Epithelial cell of proximal tubule (primary cell): ENCODE measurements around the gene MGAT4A. TPM values are rescaled to one million over a fixed set of nuclear protein-coding genes. Genes with fewer than 3 reads are reported as not detected.

ENCODE experiments used
- DNase-seq: peaks from one replicate; pipeline ENCODE4 v3.0.0-alpha.2; 2011; ENCODE audit warnings: low read depth
- H3K4me3 ChIP-seq: 2 replicates; pipeline ENCODE4 v1.5.1; 2011; ENCODE audit warnings: low read depth, mild to moderate bottlenecking, low read length
- CTCF ChIP-seq: conservative IDR thresholded peaks from 2 replicates; pipeline ENCODE4 v1.5.1; 2012; ENCODE audit warnings: low read depth, mild to moderate bottlenecking, low read length
- total RNA-seq: library from RNA; depleted of rRNA; stranded (reverse); fragments of >200 nt; gene quantifications from 2 replicates; pipeline ENCODE4 v1.2.3, GENCODE V29; 2015

MGAT4A gene
- total RNA-seq, 1 donor from 2014 or later, result 4.4 TPM

GRCh38 chr2:98634406-98635092, 96.4 kb downstream of the MGAT4A start:
- no peak overlapping the region for H3K4me3 ChIP-seq
- no peak for DNase-seq
- peak; percentile 51 for TF ChIP-seq CTCF

DNA sequence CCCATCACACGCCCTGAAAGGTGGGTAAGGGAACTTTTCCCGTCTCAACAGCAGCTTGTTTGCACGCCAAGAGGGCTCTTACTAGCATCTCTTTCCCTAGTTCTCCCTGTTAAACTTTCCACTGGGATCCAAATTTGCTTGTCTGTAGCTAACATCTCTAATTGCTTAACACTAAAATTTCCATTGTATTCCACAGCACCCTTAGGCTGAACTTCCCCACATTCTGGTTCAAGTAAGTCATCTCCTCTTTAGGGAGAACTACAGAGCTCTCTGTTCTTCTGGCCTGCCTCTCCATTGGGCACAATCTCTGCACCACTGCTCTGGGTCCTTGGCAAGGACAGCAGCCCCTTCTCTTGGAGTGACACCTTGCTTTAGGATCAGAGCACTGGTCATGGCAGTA, 98.6 kb downstream of the MGAT4A start:
- TF ChIP-seq CTCF, result no peak
- DNase-seq, result no peak

GRCh38 chr2:98623657-98624056, 107.3 kb downstream of the MGAT4A start:
- no peak for DNase-seq
- H3K4me3 ChIP-seq, result no peak overlapping the region
- TF ChIP-seq CTCF, result no peak

More for the DNA sequence above, 98.6 kb downstream of the MGAT4A start:
- no peak overlapping the region for H3K4me3 ChIP-seq

GRCh38 chr2:98617149-98617548, 113.8 kb downstream of the MGAT4A start:
- no peak for DNase-seq
- no peak overlapping the region for H3K4me3 ChIP-seq
- no peak for TF ChIP-seq CTCF

DNA sequence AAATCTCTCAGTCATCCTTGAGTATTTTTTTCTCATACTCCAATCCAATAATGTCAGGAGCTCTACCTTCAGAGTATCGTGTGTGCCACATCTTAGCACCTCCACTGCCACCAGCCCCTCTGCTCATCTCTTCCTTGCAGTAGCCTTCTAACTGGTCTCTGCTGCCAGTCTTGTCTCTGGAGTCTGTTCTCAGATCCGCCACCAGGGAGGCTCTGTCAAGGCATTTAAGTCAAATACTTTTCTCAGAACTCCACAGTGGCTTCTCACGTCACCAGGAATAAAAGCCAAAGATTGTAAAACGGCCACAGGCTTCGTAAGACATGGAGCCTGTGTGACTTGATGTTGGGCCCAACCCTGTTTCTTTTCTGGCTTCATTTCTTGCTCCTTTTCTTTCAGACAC, 115.5 kb downstream of the MGAT4A start:
- peak; percentile 24 for TF ChIP-seq CTCF
- no peak for DNase-seq
- no peak overlapping the region for H3K4me3 ChIP-seq

GRCh38 chr2:98614024-98614739, 116.8 kb downstream of the MGAT4A start:
- DNase-seq, result no peak
- TF ChIP-seq CTCF, result no peak
- no peak overlapping the region for H3K4me3 ChIP-seq
